ENCODE data around the gene CADPS2. TPM values are rescaled to one million over a fixed set of nuclear protein-coding genes. Genes with fewer than 3 reads are reported as not detected.
A peak's percentile ranks its signal among the peaks of the same experiment; 100 is the strongest.

The CADPS2 gene
- 6.2 TPM for polyA plus RNA-seq (2013, experiment 1 of 2)
- 6.0 TPM for polyA plus RNA-seq (2013, experiment 2 of 2)

DNA sequence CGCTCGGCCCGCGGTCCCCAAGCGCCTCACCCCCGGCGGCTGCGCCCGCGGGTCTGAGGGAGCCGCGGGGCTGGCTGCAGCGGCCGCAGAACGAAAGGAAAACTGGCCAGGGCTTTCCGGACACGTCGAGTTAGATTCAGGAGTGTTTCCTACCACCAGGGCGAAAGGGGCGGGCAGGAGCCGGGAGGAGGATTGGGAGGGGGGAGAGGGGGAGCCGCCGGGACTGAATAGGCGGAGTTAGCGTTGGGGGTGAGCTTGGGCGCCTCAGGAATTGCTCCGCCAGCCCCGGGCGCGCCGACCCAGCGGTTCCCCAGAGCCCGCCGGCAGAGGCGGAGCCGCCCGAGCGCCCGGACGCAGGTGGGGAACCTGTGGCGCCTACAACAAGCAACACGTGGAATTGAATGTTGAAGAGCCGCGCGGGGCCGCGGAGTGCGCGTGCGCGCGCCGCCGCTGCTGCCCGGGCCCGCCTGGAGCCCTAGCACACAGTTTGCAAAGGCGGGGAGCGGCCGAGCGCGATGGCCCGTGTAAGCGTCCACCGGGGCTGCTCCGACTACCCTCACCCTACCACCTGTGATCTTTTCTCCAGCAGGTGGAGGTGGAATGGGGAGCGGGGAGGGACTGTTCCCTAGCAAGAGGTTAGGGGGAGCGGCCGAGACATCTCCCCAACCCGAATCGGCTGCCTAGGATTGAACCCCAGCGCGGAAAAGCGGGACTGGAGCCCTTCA is at the start of gene CADPS2:
TSS of gene CADPS2 (minus strand) at position 104 of the 725 bp plus-strand sequence. CDS start 123 bp downstream, outside the sequence.
- peak; percentile 83 for DNase-seq (ENCODE audit: low spot score)
- Histone ChIP-seq H3K14ac (ENCODE audit: low read length) (peak within 1 kb of the TSS; percentile 67), H3K36me3 (replicated peaks in 1 of 2; ENCODE audit: control insufficient read depth in 2 of 2, insufficient read depth in 2 of 2, low read length in 2 of 2) (no peaks in the 10 kb centered on the region), H3K27me3 (ENCODE audit: control insufficient read depth in 3 of 3, insufficient read depth in 3 of 3, low read depth in 1 of 3, low read length in 3 of 3) (peaks cover 0 to 3% (median 0%) of the 10 kb centered on the region in 3 experiments), H2AFZ (ENCODE audit: low read length) (peak within 1 kb of the TSS; percentile 99), H3K23ac (ENCODE audit: low read depth, low read length, poor library complexity) (peak within 1 kb of the TSS; percentile 90), H2AK5ac (ENCODE audit: low read depth, low read length) (no peak within 1 kb of the TSS), H2BK120ac (ENCODE audit: low read depth, low read length) (peak within 1 kb of the TSS; percentile 99), H3K9me3 (replicated peaks in 1 of 2; ENCODE audit: control insufficient read depth in 2 of 2, insufficient read depth in 1 of 2, low read depth in 1 of 2, low read length in 2 of 2) (no peaks in the 10 kb centered on the region), H3K4me2 (ENCODE audit: insufficient read depth, low read length, poor library complexity, severe bottlenecking) (peak within 1 kb of the TSS; percentile 100), H3K4me1 (ENCODE audit: control insufficient read depth in 2 of 2, insufficient read depth in 1 of 2, low read depth in 1 of 2, low read length in 2 of 2) (peaks cover 5 to 10% of the 10 kb centered on the region in 2 donors), H3K27ac (replicated peaks; ENCODE audit: low read length) (peak within 1 kb of the TSS; percentile 80), H3K4ac (ENCODE audit: low read length) (no peak within 1 kb of the TSS), H3K79me1 (ENCODE audit: low read depth, low read length) (no peaks in the 10 kb centered on the region), H2BK5ac (ENCODE audit: low read length) (peak within 1 kb of the TSS; percentile 91), H2BK15ac (ENCODE audit: low read length) (peak within 1 kb of the TSS; percentile 78), H3K18ac (ENCODE audit: low read length) (peak within 1 kb of the TSS; percentile 95), H3K9ac (ENCODE audit: low read depth, low read length, poor library complexity) (peak within 1 kb of the TSS; percentile 96), H2BK12ac (ENCODE audit: low read length) (peak within 1 kb of the TSS; percentile 50), H4K8ac (ENCODE audit: low read depth, low read length) (no peak within 1 kb of the TSS), H3K4me3 (ENCODE audit: low read length in 2 of 2) (peak within 1 kb of the TSS; percentile 90 to 91), H4K91ac (ENCODE audit: low read depth, low read length, poor library complexity) (peak within 1 kb of the TSS; percentile 64)
- WGBS, 2 donors (ENCODE audit: extremely low coverage in 2 of 2, insufficient read length in 2 of 2, insufficient replicate concordance in 1 of 2), result no CpG with 5 or more reads among the region's 73 CpGs

DNA sequence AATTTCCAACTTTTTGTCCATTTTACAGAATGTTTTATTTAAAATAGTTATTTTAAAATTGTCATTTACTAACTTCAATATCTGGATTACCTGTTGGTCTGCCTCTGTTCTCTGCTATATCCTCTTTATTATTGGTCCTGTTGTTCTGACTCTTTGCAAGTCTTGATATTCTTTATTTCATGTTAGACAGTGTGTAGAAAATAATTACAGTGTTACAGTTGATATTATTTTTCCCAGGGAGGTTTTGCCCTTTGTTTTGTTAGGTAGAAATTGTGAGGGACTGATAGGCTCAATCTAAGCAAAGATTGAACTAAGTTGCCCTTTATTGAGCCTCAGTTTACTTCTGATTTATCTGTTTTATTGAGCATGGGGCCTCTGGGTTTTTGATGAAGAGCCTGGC is 49.4 kb upstream of the CADPS2 start:
- no peak for DNase-seq (ENCODE audit: low spot score)
- H4K8ac ChIP-seq (ENCODE audit: low read depth, low read length), result no peak overlapping the region
- no peak overlapping the region for H3K4me3 ChIP-seq (ENCODE audit: low read length in 2 of 2)
- no peak overlapping the region for H3K14ac ChIP-seq (ENCODE audit: low read length)
- no peak overlapping the region for H3K9ac ChIP-seq (ENCODE audit: low read depth, low read length, poor library complexity)
- H2BK120ac ChIP-seq (ENCODE audit: low read depth, low read length), result no peak overlapping the region
- H3K18ac ChIP-seq (ENCODE audit: low read length), result no peak overlapping the region
- H3K27me3 ChIP-seq (ENCODE audit: control insufficient read depth in 3 of 3, insufficient read depth in 3 of 3, low read depth in 1 of 3, low read length in 3 of 3), result no peaks in the 10 kb centered on the region
- H3K4me1 ChIP-seq (ENCODE audit: control insufficient read depth in 2 of 2, insufficient read depth in 1 of 2, low read depth in 1 of 2, low read length in 2 of 2), result no peaks in the 10 kb centered on the region
- no peak overlapping the region for H2BK12ac ChIP-seq (ENCODE audit: low read length)
- H3K9me3 ChIP-seq (replicated peaks in 1 of 2; ENCODE audit: control insufficient read depth in 2 of 2, insufficient read depth in 1 of 2, low read depth in 1 of 2, low read length in 2 of 2), result no peaks in the 10 kb centered on the region
- no peak overlapping the region for H4K91ac ChIP-seq (ENCODE audit: low read depth, low read length, poor library complexity)
- no peak overlapping the region for H2BK5ac ChIP-seq (ENCODE audit: low read length)
- no peaks in the 10 kb centered on the region for H3K79me1 ChIP-seq (ENCODE audit: low read depth, low read length)
- H2AFZ ChIP-seq (ENCODE audit: low read length), result no peak overlapping the region
- H3K36me3 ChIP-seq (replicated peaks in 1 of 2; ENCODE audit: control insufficient read depth in 2 of 2, insufficient read depth in 2 of 2, low read length in 2 of 2), result no peaks in the 10 kb centered on the region
- H2AK5ac ChIP-seq (ENCODE audit: low read depth, low read length), result no peak overlapping the region
- H3K27ac ChIP-seq (replicated peaks; ENCODE audit: low read length), result no peak overlapping the region
- H3K4ac ChIP-seq (ENCODE audit: low read length), result no peak overlapping the region
- no peak overlapping the region for H2BK15ac ChIP-seq (ENCODE audit: low read length)
- H3K4me2 ChIP-seq (ENCODE audit: insufficient read depth, low read length, poor library complexity, severe bottlenecking), result no peak overlapping the region
- H3K23ac ChIP-seq (ENCODE audit: low read depth, low read length, poor library complexity), result no peak overlapping the region

DNA sequence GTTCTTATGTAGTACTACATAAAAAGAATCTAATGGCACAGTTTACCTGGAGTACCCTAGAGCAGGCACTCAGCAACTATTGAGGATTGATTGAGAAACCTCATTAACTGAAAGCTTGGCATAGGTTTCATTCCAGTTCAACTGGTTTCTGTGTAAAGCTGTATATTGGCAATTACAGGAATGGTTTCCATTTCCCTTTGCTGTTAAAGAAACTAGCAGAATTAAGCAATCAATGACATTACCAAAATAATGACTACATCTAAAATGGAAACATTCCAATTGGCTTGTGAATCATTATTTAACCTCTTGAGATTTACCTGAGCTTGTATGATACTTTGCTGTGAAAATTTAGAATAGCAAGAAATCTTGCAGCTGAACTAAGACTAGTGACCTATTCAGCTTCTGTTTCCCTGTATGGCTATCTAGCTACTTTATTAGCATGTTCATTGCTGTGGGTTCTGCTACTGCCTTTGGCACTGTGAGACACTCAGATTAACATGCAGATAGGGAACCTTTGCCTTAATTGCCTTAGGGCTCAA is 33.5 kb upstream of the CADPS2 start:
- Histone ChIP-seq H3K4me1 (ENCODE audit: control insufficient read depth in 2 of 2, insufficient read depth in 1 of 2, low read depth in 1 of 2, low read length in 2 of 2) (no peaks in the 10 kb centered on the region), H3K14ac (ENCODE audit: low read length) (no peak overlapping the region), H3K9ac (ENCODE audit: low read depth, low read length, poor library complexity) (no peak overlapping the region), H4K91ac (ENCODE audit: low read depth, low read length, poor library complexity) (no peak overlapping the region), H3K4me3 (ENCODE audit: low read length in 2 of 2) (no peak overlapping the region), H3K23ac (ENCODE audit: low read depth, low read length, poor library complexity) (no peak overlapping the region), H2BK15ac (ENCODE audit: low read length) (no peak overlapping the region), H2AFZ (ENCODE audit: low read length) (no peak overlapping the region), H3K27ac (replicated peaks; ENCODE audit: low read length) (no peak overlapping the region), H4K8ac (ENCODE audit: low read depth, low read length) (no peak overlapping the region), H3K9me3 (replicated peaks in 1 of 2; ENCODE audit: control insufficient read depth in 2 of 2, insufficient read depth in 1 of 2, low read depth in 1 of 2, low read length in 2 of 2) (no peaks in the 10 kb centered on the region), H2BK120ac (ENCODE audit: low read depth, low read length) (no peak overlapping the region), H3K27me3 (ENCODE audit: control insufficient read depth in 3 of 3, insufficient read depth in 3 of 3, low read depth in 1 of 3, low read length in 3 of 3) (no peaks in the 10 kb centered on the region), H2BK12ac (ENCODE audit: low read length) (no peak overlapping the region), H2AK5ac (ENCODE audit: low read depth, low read length) (no peak overlapping the region), H3K4ac (ENCODE audit: low read length) (no peak overlapping the region), H3K18ac (ENCODE audit: low read length) (no peak overlapping the region), H2BK5ac (ENCODE audit: low read length) (no peak overlapping the region), H3K36me3 (replicated peaks in 1 of 2; ENCODE audit: control insufficient read depth in 2 of 2, insufficient read depth in 2 of 2, low read length in 2 of 2) (no peaks in the 10 kb centered on the region), H3K79me1 (ENCODE audit: low read depth, low read length) (no peaks in the 10 kb centered on the region), H3K4me2 (ENCODE audit: insufficient read depth, low read length, poor library complexity, severe bottlenecking) (no peak overlapping the region)
- no peak for DNase-seq (ENCODE audit: low spot score)

- WGBS, 2 donors (ENCODE audit: extremely low coverage in 2 of 2, insufficient read length in 2 of 2, insufficient replicate concordance in 1 of 2), result no CpG with 5 or more reads among the region's 9 CpGs
- no peak overlapping the region for H4K8ac ChIP-seq (ENCODE audit: low read depth, low read length)
- H2AFZ ChIP-seq (ENCODE audit: low read length), result no peak overlapping the region
- no peaks in the 10 kb centered on the region for H3K4me1 ChIP-seq (ENCODE audit: control insufficient read depth in 2 of 2, insufficient read depth in 1 of 2, low read depth in 1 of 2, low read length in 2 of 2)
- no peak overlapping the region for H2BK12ac ChIP-seq (ENCODE audit: low read length)
- no peak overlapping the region for H3K18ac ChIP-seq (ENCODE audit: low read length)
- no peak overlapping the region for H3K4me3 ChIP-seq (ENCODE audit: low read length in 2 of 2)
- H2BK120ac ChIP-seq (ENCODE audit: low read depth, low read length), result no peak overlapping the region
- no peak for DNase-seq (ENCODE audit: low spot score)
- H3K27me3 ChIP-seq (ENCODE audit: control insufficient read depth in 3 of 3, insufficient read depth in 3 of 3, low read depth in 1 of 3, low read length in 3 of 3), result no peaks in the 10 kb centered on the region
- no peaks in the 10 kb centered on the region for H3K79me1 ChIP-seq (ENCODE audit: low read depth, low read length)
- no peak overlapping the region for H4K91ac ChIP-seq (ENCODE audit: low read depth, low read length, poor library complexity)
- H3K9me3 ChIP-seq (replicated peaks in 1 of 2; ENCODE audit: control insufficient read depth in 2 of 2, insufficient read depth in 1 of 2, low read depth in 1 of 2, low read length in 2 of 2), result no peaks in the 10 kb centered on the region
- H2BK15ac ChIP-seq (ENCODE audit: low read length), result no peak overlapping the region
- H3K36me3 ChIP-seq (replicated peaks in 1 of 2; ENCODE audit: control insufficient read depth in 2 of 2, insufficient read depth in 2 of 2, low read length in 2 of 2), result no peaks in the 10 kb centered on the region
- H2BK5ac ChIP-seq (ENCODE audit: low read length), result no peak overlapping the region
- no peak overlapping the region for H3K4ac ChIP-seq (ENCODE audit: low read length)
- H2AK5ac ChIP-seq (ENCODE audit: low read depth, low read length), result no peak overlapping the region
- no peak overlapping the region for H3K4me2 ChIP-seq (ENCODE audit: insufficient read depth, low read length, poor library complexity, severe bottlenecking)
- H3K23ac ChIP-seq (ENCODE audit: low read depth, low read length, poor library complexity), result no peak overlapping the region
- no peak overlapping the region for H3K27ac ChIP-seq (replicated peaks; ENCODE audit: low read length)
- H3K9ac ChIP-seq (ENCODE audit: low read depth, low read length, poor library complexity), result no peak overlapping the region
- H3K14ac ChIP-seq (ENCODE audit: low read length), result no peak overlapping the region
Measured at GRCh38 chr7:122914812-122915211, 28.6 kb upstream of the CADPS2 start.
